Lung microvascular endothelial cell (primary cell): Measurements from ENCODE around the gene RAPGEF3. TPM values are rescaled to one million over a fixed set of nuclear protein-coding genes. Genes with fewer than 3 reads are reported as not detected.

ENCODE experiments used
- DNase-seq, 2 donors: peaks; one replicate each; pipeline versions ENCODE4 v3.0.0 to v3.0.0-alpha.2; 2010; ENCODE audit warnings: low read depth in 2 of 2
- total RNA-seq: library from RNA; depleted of rRNA; stranded (reverse); fragments of >200 nt; gene quantifications from 2 replicates; pipeline ENCODE4 v1.2.1, GENCODE V29; 2014

The RAPGEF3 gene
- total RNA-seq = 7.1 and 11.8 TPM in 2 replicates

- peak; percentile 94 to 95 for DNase-seq
Measured at GRCh38 chr12:47758834-47759690, at the start of gene RAPGEF3. RAPGEF3 (minus strand) TSS chr12:47758880; CDS start chr12:47758556, 324 bp downstream.

- peak; percentile 89 to 93 for DNase-seq
Measured at GRCh38 chr12:47808050-47808449, 49.4 kb upstream of the RAPGEF3 start.

GRCh38 chr12:47807338-47807737, 48.7 kb upstream of the RAPGEF3 start:
- DNase-seq = no peak

GRCh38 chr12:47805417-47805816, 46.7 kb upstream of the RAPGEF3 start:
- peak in 1 of 2 donors; percentile 36 for DNase-seq

- no peak for DNase-seq
Measured at GRCh38 chr12:47804171-47804570, 45.5 kb upstream of the RAPGEF3 start.

GRCh38 chr12:47803191-47803875, 44.7 kb upstream of the RAPGEF3 start:
- no peak for DNase-seq

- no peak for DNase-seq
Measured at GRCh38 chr12:47802312-47802711, 43.6 kb upstream of the RAPGEF3 start.

- DNase-seq = no peak
Measured at GRCh38 chr12:47801904-47802246, 43.2 kb upstream of the RAPGEF3 start.

GRCh38 chr12:47801170-47801903, 42.7 kb upstream of the RAPGEF3 start:
- peak; percentile 64 to 73 for DNase-seq

- DNase-seq = no peak
Measured at GRCh38 chr12:47800582-47800981, 41.9 kb upstream of the RAPGEF3 start.

GRCh38 chr12:47799357-47799955, 40.8 kb upstream of the RAPGEF3 start:
- DNase-seq = peak in 1 of 2 donors; percentile 62

GRCh38 chr12:47798382-47798948, 39.8 kb upstream of the RAPGEF3 start:
- DNase-seq = no peak

- no peak for DNase-seq
Measured at GRCh38 chr12:47797441-47797840, 38.8 kb upstream of the RAPGEF3 start.

GRCh38 chr12:47795814-47796411, 37.2 kb upstream of the RAPGEF3 start:
- DNase-seq = no peak

GRCh38 chr12:47795121-47795813, 36.6 kb upstream of the RAPGEF3 start:
- DNase-seq = no peak

- no peak for DNase-seq
Measured at GRCh38 chr12:47794679-47795078, 36.0 kb upstream of the RAPGEF3 start.

GRCh38 chr12:47793015-47793681, 34.5 kb upstream of the RAPGEF3 start:
- DNase-seq = no peak

GRCh38 chr12:47791874-47792273, 33.2 kb upstream of the RAPGEF3 start:
- DNase-seq = no peak

- no peak for DNase-seq
Measured at GRCh38 chr12:47791351-47791746, 32.7 kb upstream of the RAPGEF3 start.
